GM23338 (cell line): ENCODE results near the gene LEKR1. TPM values are rescaled to one million over a fixed set of nuclear protein-coding genes. Genes with fewer than 3 reads are reported as not detected.

Experiments used
- ATAC-seq: fragments of 200-7000 bp; cut with Tn5 transposase; 3 replicates; pipeline ENCODE4 v1.9.1; 2020
- DNase-seq: peaks from one replicate; pipeline ENCODE4 v3.0.0-alpha.2; 2015; ENCODE audit warnings: low spot score
- H2AFZ ChIP-seq: fragments of 200-600 bp; sonication (generic); 2 replicates; pipeline ENCODE4 v1.8.0; 2016; ENCODE audit warnings: antibody characterized with exemption, mild to moderate bottlenecking, moderate library complexity
- H3F3A ChIP-seq: fragments of 200-600 bp; sonication (generic); replicated peaks from 2 replicates; pipeline ENCODE4 v1.8.0; 2017; ENCODE audit warnings: antibody characterized with exemption, mixed run types, low read depth
- H3K27ac ChIP-seq: fragments of 200-600 bp; sonication (generic); 2 replicates; pipeline ENCODE4 v1.6.1; 2016; ENCODE audit warnings: low read depth
- H3K27me3 ChIP-seq: fragments of 200-600 bp; sonication (generic); 2 replicates; pipeline ENCODE4 v1.8.0; 2016; ENCODE audit warnings: mild to moderate bottlenecking, mixed run types, moderate library complexity; ENCODE audit not compliant: insufficient read depth
- H3K36me3 ChIP-seq: fragments of 200-600 bp; sonication (generic); 2 replicates; pipeline ENCODE4 v1.8.0; 2016; ENCODE audit warnings: mild to moderate bottlenecking; ENCODE audit not compliant: insufficient read depth
- H3K4me1 ChIP-seq: fragments of 200-600 bp; sonication (generic); 2 replicates; pipeline ENCODE4 v1.8.0; 2016; ENCODE audit warnings: mild to moderate bottlenecking, moderate library complexity; ENCODE audit not compliant: insufficient read depth
- H3K4me2 ChIP-seq: fragments of 200-600 bp; sonication (generic); 2 replicates; pipeline ENCODE4 v1.7.1; 2017; ENCODE audit warnings: mixed run types
- H3K4me3 ChIP-seq: fragments of 200-600 bp; sonication (generic); 2 replicates; pipeline ENCODE4 v1.6.1; 2016; ENCODE audit warnings: mixed run types
- H3K79me2 ChIP-seq: fragments of 200-600 bp; sonication (generic); replicated peaks from 2 replicates; pipeline ENCODE4 v1.8.0; 2017; ENCODE audit warnings: mild to moderate bottlenecking; ENCODE audit not compliant: insufficient read depth
- H3K9me2 ChIP-seq: fragments of 200-600 bp; sonication (generic); 2 replicates; pipeline ENCODE4 v1.8.0; 2017; ENCODE audit not compliant: insufficient read depth
- H4K20me1 ChIP-seq: fragments of 200-600 bp; sonication (generic); replicated peaks from 2 replicates; pipeline ENCODE4 v1.8.0; 2017; ENCODE audit warnings: mild to moderate bottlenecking; ENCODE audit not compliant: insufficient read depth
- H3K27ac Mint-ChIP-seq: 2 replicates; pipeline ENCODE4 v1.8.0; 2020; ENCODE audit warnings: inconsistent platforms, mild to moderate bottlenecking, moderate library complexity, mixed read lengths
- H3K27me3 Mint-ChIP-seq: 3 replicates; pipeline ENCODE4 v1.8.0; 2022; ENCODE audit warnings: low read depth, mild to moderate bottlenecking, moderate library complexity, mixed read lengths, inconsistent platforms; ENCODE audit not compliant: insufficient read depth, poor library complexity
- H3K36me3 Mint-ChIP-seq: 3 replicates; pipeline ENCODE4 v1.8.0; 2021; ENCODE audit warnings: low read depth, mild to moderate bottlenecking, inconsistent platforms, moderate library complexity, mixed read lengths
- H3K4me1 Mint-ChIP-seq: 3 replicates; pipeline ENCODE4 v1.8.0; 2020; ENCODE audit warnings: mild to moderate bottlenecking, inconsistent platforms, mixed read lengths
- H3K4me3 Mint-ChIP-seq: 3 replicates; pipeline ENCODE4 v1.8.0; 2021; ENCODE audit warnings: moderate library complexity, mild to moderate bottlenecking, inconsistent platforms, mixed read lengths
- H3K9me3 Mint-ChIP-seq: 3 replicates; pipeline ENCODE4 v1.8.0; 2020; ENCODE audit warnings: moderate library complexity, mild to moderate bottlenecking, inconsistent platforms, mixed read lengths
- CREB1 ChIP-seq: fragments of 250-450 bp; sonication (Bioruptor Pico); IDR thresholded peaks from 2 replicates; pipeline ENCODE4 v1.5.0; 2020; ENCODE audit warnings: low read depth, mild to moderate bottlenecking, moderate library complexity
- ETS1 ChIP-seq: IDR thresholded peaks from 2 replicates; pipeline ENCODE4 v1.6.1; 2016; ENCODE audit warnings: antibody characterized with exemption
- EZH2 ChIP-seq: fragments of 200-600 bp; sonication (generic); IDR thresholded peaks from one replicate; pipeline ENCODE4 v1.8.0; 2017; ENCODE audit warnings: antibody characterized with exemption, mild to moderate bottlenecking, low read depth; ENCODE audit not compliant: unreplicated experiment
- EZH2phosphoT487 ChIP-seq: fragments of 200-600 bp; sonication (generic); IDR thresholded peaks from one replicate; pipeline ENCODE4 v1.8.1; 2018; ENCODE audit warnings: antibody characterized with exemption; ENCODE audit not compliant: unreplicated experiment
- JUNB ChIP-seq: IDR thresholded peaks from one replicate; pipeline ENCODE4 v1.6.1; 2016; ENCODE audit warnings: antibody characterized with exemption; ENCODE audit not compliant: unreplicated experiment
- NANOG ChIP-seq: IDR thresholded peaks from 2 replicates; pipeline ENCODE4 v1.6.1; 2016; ENCODE audit warnings: antibody characterized with exemption, borderline replicate concordance
- POLR2AphosphoS5 ChIP-seq: IDR thresholded peaks from 2 replicates; pipeline ENCODE4 v1.6.1; 2016; ENCODE audit warnings: antibody characterized with exemption, low read depth
- STAT1 ChIP-seq: IDR thresholded peaks from one replicate; pipeline ENCODE4 v1.6.1; 2016; ENCODE audit warnings: antibody characterized with exemption; ENCODE audit not compliant: unreplicated experiment
- ZNF114 ChIP-seq: fragments of 250-450 bp; sonication (Bioruptor Pico); IDR thresholded peaks from 2 replicates; pipeline ENCODE4 v1.5.0; 2020; ENCODE audit warnings: mild to moderate bottlenecking, moderate library complexity
- ZNF462 ChIP-seq: fragments of 250-450 bp; sonication (Bioruptor Pico); IDR thresholded peaks from 2 replicates; pipeline ENCODE4 v1.5.0; 2020; ENCODE audit warnings: mild to moderate bottlenecking, moderate library complexity
- polyA plus RNA-seq: library from polyadenylated mRNA; unstranded; fragments of >200 nt; fragmentation: Nextera tagmentation; extraction: Ambion mirVana; gene quantifications from 2 replicates; pipeline ENCODE4 v1.2.1, GENCODE V29; 2016
- total RNA-seq: library from RNA; depleted of rRNA; stranded (reverse); fragments of >200 nt; shearing (Covaris generic); gene quantifications from 2 replicates; pipeline ENCODE4 v1.2.3, GENCODE V29; 2014
- TF ChIP-seq, protein P1 (sequence below): IDR thresholded peaks from one replicate; pipeline ENCODE4 v1.6.1; 2018; ENCODE audit warnings: antibody characterized with exemption; ENCODE audit not compliant: unreplicated experiment

The LEKR1 gene
- total and polyA plus RNA-seq, 2 experiments from 2014 or later = not detected

DNA sequence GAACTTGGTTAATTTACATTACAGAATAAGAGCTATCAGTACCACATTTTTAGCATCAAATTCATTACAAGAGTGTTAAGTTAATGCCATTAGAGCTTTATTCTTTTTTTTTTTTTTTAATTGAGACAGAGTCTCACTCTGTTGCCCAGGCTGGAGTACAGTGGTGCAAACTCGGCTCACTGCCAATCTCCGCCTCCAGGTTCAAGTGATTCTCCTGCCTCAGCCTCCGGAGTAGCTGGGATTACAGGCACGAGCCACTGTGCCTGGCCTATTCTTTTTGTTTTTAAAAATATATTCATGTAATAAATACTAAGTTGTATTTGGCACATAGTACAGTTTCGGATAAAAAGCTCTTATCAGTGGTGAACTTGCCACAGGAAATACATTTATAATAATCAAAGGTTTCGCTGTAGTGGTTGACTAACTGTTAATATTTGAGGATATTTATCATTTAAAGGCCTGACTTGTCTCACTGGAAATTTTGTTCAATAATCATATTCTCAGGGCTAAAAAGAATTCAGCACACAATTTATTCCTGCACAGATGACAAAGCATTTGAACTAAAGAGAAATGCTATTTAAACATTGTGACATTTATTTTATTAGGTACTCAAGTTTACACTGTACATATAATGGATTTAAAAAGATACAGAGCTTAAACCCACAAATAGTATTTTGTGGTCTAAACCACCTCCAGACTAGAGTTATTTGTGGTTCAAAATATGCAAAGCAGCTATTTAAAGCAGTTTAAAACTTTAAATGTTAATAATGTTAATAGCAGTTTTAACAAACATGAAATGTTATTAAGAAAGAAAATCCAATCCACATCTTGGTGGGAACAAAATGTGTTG lies 6.1 kb upstream of the LEKR1 start (continued):
- TF ChIP-seq ZNF462 (CRISPR knock-in tag) (no peak), ETS1 (no peak), NANOG (no peak), JUNB (no peak)

GRCh38 chr3:156820692-156821080 lies 5.5 kb upstream of the LEKR1 start:
- Histone ChIP-seq H3K79me2 (no peaks in the 10 kb centered on the region), H4K20me1 (no peaks in the 10 kb centered on the region; the same call in none of the 2 replicates), H2AFZ (no peak overlapping the region), H3K36me3 (no peaks in the 10 kb centered on the region), H3K9me2 (no peaks in the 10 kb centered on the region), H3K27me3 (peaks cover 77% of the 10 kb centered on the region), H3K27ac (no peak overlapping the region), H3K4me2 (no peak overlapping the region), H3K4me1 (peaks cover 14% of the 10 kb centered on the region), H3K4me3 (no peak overlapping the region), H3F3A (no peaks in the 10 kb centered on the region)
- DNase-seq (no peak), ATAC-seq (no peak)
- Mint-ChIP-seq H3K4me1 (peaks cover 33% of the 10 kb centered on the region), H3K4me3 (no peak overlapping the region), H3K9me3 (no peaks in the 10 kb centered on the region; the same call in 2 of the 3 replicates), H3K27me3 (peaks cover 40% of the 10 kb centered on the region), H3K27ac (no peak overlapping the region), H3K36me3 (peaks cover 3% of the 10 kb centered on the region; the same call in 1 of the 3 replicates)
- TF ChIP-seq EZH2 = no peak
- no peak for TF ChIP-seq EZH2phosphoT487
- no peak for TF ChIP-seq CREB1 (CRISPR knock-in tag)
- no peak for TF ChIP-seq NANOG
- TF ChIP-seq, protein P1, sequence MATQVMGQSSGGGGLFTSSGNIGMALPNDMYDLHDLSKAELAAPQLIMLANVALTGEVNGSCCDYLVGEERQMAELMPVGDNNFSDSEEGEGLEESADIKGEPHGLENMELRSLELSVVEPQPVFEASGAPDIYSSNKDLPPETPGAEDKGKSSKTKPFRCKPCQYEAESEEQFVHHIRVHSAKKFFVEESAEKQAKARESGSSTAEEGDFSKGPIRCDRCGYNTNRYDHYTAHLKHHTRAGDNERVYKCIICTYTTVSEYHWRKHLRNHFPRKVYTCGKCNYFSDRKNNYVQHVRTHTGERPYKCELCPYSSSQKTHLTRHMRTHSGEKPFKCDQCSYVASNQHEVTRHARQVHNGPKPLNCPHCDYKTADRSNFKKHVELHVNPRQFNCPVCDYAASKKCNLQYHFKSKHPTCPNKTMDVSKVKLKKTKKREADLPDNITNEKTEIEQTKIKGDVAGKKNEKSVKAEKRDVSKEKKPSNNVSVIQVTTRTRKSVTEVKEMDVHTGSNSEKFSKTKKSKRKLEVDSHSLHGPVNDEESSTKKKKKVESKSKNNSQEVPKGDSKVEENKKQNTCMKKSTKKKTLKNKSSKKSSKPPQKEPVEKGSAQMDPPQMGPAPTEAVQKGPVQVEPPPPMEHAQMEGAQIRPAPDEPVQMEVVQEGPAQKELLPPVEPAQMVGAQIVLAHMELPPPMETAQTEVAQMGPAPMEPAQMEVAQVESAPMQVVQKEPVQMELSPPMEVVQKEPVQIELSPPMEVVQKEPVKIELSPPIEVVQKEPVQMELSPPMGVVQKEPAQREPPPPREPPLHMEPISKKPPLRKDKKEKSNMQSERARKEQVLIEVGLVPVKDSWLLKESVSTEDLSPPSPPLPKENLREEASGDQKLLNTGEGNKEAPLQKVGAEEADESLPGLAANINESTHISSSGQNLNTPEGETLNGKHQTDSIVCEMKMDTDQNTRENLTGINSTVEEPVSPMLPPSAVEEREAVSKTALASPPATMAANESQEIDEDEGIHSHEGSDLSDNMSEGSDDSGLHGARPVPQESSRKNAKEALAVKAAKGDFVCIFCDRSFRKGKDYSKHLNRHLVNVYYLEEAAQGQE = no peak
- no peak for TF ChIP-seq POLR2AphosphoS5
- no peak for TF ChIP-seq ZNF114 (CRISPR knock-in tag)
- no peak for TF ChIP-seq STAT1
- no peak for TF ChIP-seq ETS1
